CD4-positive, alpha-beta T cell treated with Interleukin-12 subunit alpha and Interleukin-12 subunit beta, for 1 hour (primary cell): ENCODE results near the gene GLIS2.
A peak's percentile ranks its signal among the peaks of the same experiment; 100 is the strongest.

ENCODE experiments used
- DNase-seq: peaks from one replicate; pipeline ENCODE4 v3.0.0-alpha.2; 2020

Gene GLIS2

GRCh38 chr16:4372578-4373355 is 56.9 kb downstream of the GLIS2 start:
- DNase-seq, result no peak

GRCh38 chr16:4373356-4373908 is 57.6 kb downstream of the GLIS2 start:
- no peak for DNase-seq

GRCh38 chr16:4373909-4374742 is 58.3 kb downstream of the GLIS2 start:
- peak; percentile 26 for DNase-seq

- no peak for DNase-seq
Measured at GRCh38 chr16:4375717-4376116, 59.9 kb downstream of the GLIS2 start.

- no peak for DNase-seq
Measured at GRCh38 chr16:4376126-4376892, 60.4 kb downstream of the GLIS2 start.

GRCh38 chr16:4376893-4377572 is 61.2 kb downstream of the GLIS2 start:
- no peak for DNase-seq

- DNase-seq, result no peak
Measured at GRCh38 chr16:4377573-4378154, 61.8 kb downstream of the GLIS2 start.

- DNase-seq, result no peak
Measured at GRCh38 chr16:4378161-4378666, 62.3 kb downstream of the GLIS2 start.

GRCh38 chr16:4378999-4379690 is 63.3 kb downstream of the GLIS2 start:
- DNase-seq, result no peak

- DNase-seq, result no peak
Measured at GRCh38 chr16:4380119-4381063, 64.5 kb downstream of the GLIS2 start.

- DNase-seq, result no peak
Measured at GRCh38 chr16:4381072-4381934, 65.4 kb downstream of the GLIS2 start.

- no peak for DNase-seq
Measured at GRCh38 chr16:4381935-4382794, 66.3 kb downstream of the GLIS2 start.

- DNase-seq, result no peak
Measured at GRCh38 chr16:4382795-4383357, 67.0 kb downstream of the GLIS2 start.

GRCh38 chr16:4383591-4384444 is 68.0 kb downstream of the GLIS2 start:
- DNase-seq, result no peak

GRCh38 chr16:4384509-4384942 is 68.7 kb downstream of the GLIS2 start:
- no peak for DNase-seq

- no peak for DNase-seq
Measured at GRCh38 chr16:4385066-4385788, 69.4 kb downstream of the GLIS2 start.
